GM12878 (cell line): ENCODE measurements around the gene WWOX. TPM values are rescaled to one million over a fixed set of nuclear protein-coding genes. Genes with fewer than 3 reads are reported as not detected.

ENCODE experiments used
- ATAC-seq: fragments of 200-7000 bp; cut with Tn5 transposase; 3 replicates; pipeline ENCODE4 v1.9.1; 2020; ENCODE audit warnings: mild to moderate bottlenecking, moderate library complexity
- BruUV-seq: library from RNA; stranded (reverse); fragments of 400-500 nt; replicated peaks from 2 replicates; lab custom pipeline; 2021; lab: Mats Ljungman, UMichigan
- CTCF ChIA-PET: fragments of 300-600 bp; sonication (Branson Sonifier 250); formaldehyde crosslinking; extraction: SDS; loops from one replicate; lab custom pipeline; 2021; ENCODE audit warnings: inconsistent platforms; lab: Yijun Ruan, JAX
- POLR2A ChIA-PET: fragments of 350-600 bp; formaldehyde crosslinking; extraction: SDS; loops from one replicate; lab custom pipeline; 2021; ENCODE audit warnings: inconsistent platforms; lab: Charles Lee
- RAD21 ChIA-PET: fragments of 300-600 bp; sonication (Branson Sonifier 250); formaldehyde crosslinking; loops from one replicate; lab custom pipeline; 2023; ENCODE audit warnings: antibody characterized with exemption; ENCODE audit not compliant: unreplicated experiment; lab: Charles Lee
- SMC1A ChIA-PET: fragments of 300-600 bp; sonication (Branson Sonifier 250); formaldehyde crosslinking; loops from one replicate; lab custom pipeline; 2023; ENCODE audit not compliant: unreplicated experiment, uncharacterized antibody; lab: Charles Lee
- DNase-seq: peaks from one replicate; pipeline ENCODE4 v3.0.0-alpha.2; 2011; ENCODE audit warnings: low read depth, low spot score
- FAIRE-seq: peaks from 3 replicates; lab custom pipeline; 2011; peaks lifted over from hg19 to GRCh38; lab: Jason Lieb, UNC
- H2AFZ ChIP-seq: 2 replicates; pipeline ENCODE4 v1.6.0; 2011; ENCODE audit warnings: low read depth, low read length, control low read depth; ENCODE audit not compliant: control insufficient read depth
- H3K27ac ChIP-seq: 2 replicates; pipeline ENCODE4 v1.5.1; 2011; ENCODE audit warnings: control low read depth; ENCODE audit not compliant: control insufficient read depth, insufficient read depth
- H3K27me3 ChIP-seq, 2 experiments: replicated peaks in 1 of 2; 2 replicates each; pipeline versions ENCODE4 v1.6.0 to v1.6.1; 2011; ENCODE audit warnings: low read length in 1 of 2; ENCODE audit not compliant: control insufficient read depth in 2 of 2, insufficient read depth in 2 of 2
- H3K36me3 ChIP-seq, 2 experiments: 2 replicates each; pipeline ENCODE4 v1.5.1; 2011; ENCODE audit warnings: low read length in 1 of 2; ENCODE audit not compliant: control insufficient read depth in 2 of 2, insufficient read depth in 2 of 2
- H3K4me1 ChIP-seq: 2 replicates; pipeline ENCODE4 v1.6.1; 2011; ENCODE audit warnings: mild to moderate bottlenecking, low read length, moderate library complexity, mixed read lengths; ENCODE audit not compliant: control insufficient read depth, insufficient read depth
- H3K4me2 ChIP-seq: 2 replicates; pipeline ENCODE4 v1.6.0; 2011; ENCODE audit warnings: control low read depth; ENCODE audit not compliant: control insufficient read depth, insufficient read depth
- H3K4me3 ChIP-seq: fragments of 200-600 bp; sonication (generic); 2 replicates; pipeline ENCODE4 v1.5.1; 2016
- H3K79me2 ChIP-seq: 2 replicates; pipeline ENCODE4 v1.6.0; 2011; ENCODE audit warnings: low read length; ENCODE audit not compliant: control insufficient read depth, insufficient read depth
- H3K9ac ChIP-seq: 2 replicates; pipeline ENCODE4 v1.8.0; 2011; ENCODE audit warnings: low read length, control low read depth, mixed read lengths; ENCODE audit not compliant: control insufficient read depth, insufficient read depth
- H3K9me3 ChIP-seq: replicated peaks from 3 replicates; pipeline ENCODE4 v1.5.1; 2011; ENCODE audit warnings: mild to moderate bottlenecking, low read length; ENCODE audit not compliant: control insufficient read depth, insufficient read depth
- H4K20me1 ChIP-seq: 2 replicates; pipeline ENCODE4 v1.6.0; 2011; ENCODE audit not compliant: control insufficient read depth, insufficient read depth
- BCL11A ChIP-seq: IDR thresholded peaks from 2 replicates; pipeline ENCODE4 v1.6.1; 2011; ENCODE audit warnings: low read depth, low read length
- CBX3 ChIP-seq: fragments of 200-600 bp; sonication (generic); IDR thresholded peaks from 2 replicates; pipeline ENCODE4 v1.6.1; 2016; ENCODE audit warnings: low read depth, borderline replicate concordance
- CHD1 ChIP-seq: IDR thresholded peaks from 2 replicates; pipeline ENCODE4 v1.6.1; 2012; ENCODE audit warnings: low read depth, low read length, improper control_type of control experiment
- CREB1 ChIP-seq: IDR thresholded peaks from 2 replicates; pipeline ENCODE4 v1.6.1; 2012; ENCODE audit warnings: low read depth, mild to moderate bottlenecking, inconsistent platforms
- EGR1 ChIP-seq, 2 experiments: IDR thresholded peaks; 1 replicate in 1 of 2; 2 replicates in 1 of 2; pipeline ENCODE4 v1.6.1; 2011 to 2012; ENCODE audit warnings: low read depth in 2 of 2, low read length in 2 of 2, borderline replicate concordance in 1 of 2, mild to moderate bottlenecking in 1 of 2, moderate library complexity in 1 of 2
- FOXK2 ChIP-seq: fragments of 450-650 bp; IDR thresholded peaks from 2 replicates; pipeline ENCODE4 v1.6.1; 2017; ENCODE audit warnings: mild to moderate bottlenecking, moderate library complexity
- IRF4 ChIP-seq: IDR thresholded peaks from 2 replicates; pipeline ENCODE4 v1.6.1; 2011; ENCODE audit warnings: low read depth, low read length
- MXI1 ChIP-seq: fragments of 150-350 bp; IDR thresholded peaks from 2 replicates; pipeline ENCODE4 v1.6.1; 2011; ENCODE audit warnings: low read depth, mild to moderate bottlenecking, inconsistent platforms, low read length, improper control_type of control experiment
- PKNOX1 ChIP-seq: fragments of 450-650 bp; IDR thresholded peaks from 2 replicates; pipeline ENCODE4 v1.6.1; 2016; ENCODE audit warnings: mild to moderate bottlenecking
- POLR2AphosphoS2 ChIP-seq: IDR thresholded peaks from 2 replicates; pipeline ENCODE4 v1.6.1; 2011; ENCODE audit warnings: low read depth, mild to moderate bottlenecking, low read length, improper control_type of control experiment, moderate library complexity
- RBBP5 ChIP-seq: fragments of 200-600 bp; sonication (generic); conservative IDR thresholded peaks from 2 replicates; pipeline ENCODE4 v1.6.1; 2016
- RELA ChIP-seq: fragments of 450-650 bp; IDR thresholded peaks from 2 replicates; pipeline ENCODE4 v1.8.0; 2014; ENCODE audit warnings: borderline replicate concordance; ENCODE audit not compliant: partially characterized antibody
- SP1 ChIP-seq: IDR thresholded peaks from one replicate; pipeline ENCODE4 v1.6.1; 2011; ENCODE audit warnings: low read depth, low read length
- ZBED1 ChIP-seq: IDR thresholded peaks from 2 replicates; pipeline ENCODE4 v1.6.1; 2016; ENCODE audit warnings: borderline replicate concordance
- ZNF207 ChIP-seq: fragments of 450-650 bp; IDR thresholded peaks from 2 replicates; pipeline ENCODE4 v1.6.1; 2014; ENCODE audit warnings: antibody characterized with exemption, mild to moderate bottlenecking, borderline replicate concordance
- ZSCAN29 ChIP-seq: fragments of 450-650 bp; IDR thresholded peaks from 2 replicates; pipeline ENCODE4 v1.6.1; 2017; ENCODE audit warnings: mild to moderate bottlenecking, moderate library complexity
- ZZZ3 ChIP-seq: IDR thresholded peaks from 2 replicates; pipeline ENCODE4 v1.6.1; 2011; ENCODE audit warnings: low read depth; ENCODE audit not compliant: control insufficient read depth, insufficient read length
- WGBS: methylation state at CpG from one replicate; pipeline ENCODE4 v1.1.6; 2016; ENCODE audit warnings: low lambda C conversion rate; ENCODE audit not compliant: insufficient replicate concordance, insufficient coverage; ENCODE audit errors: missing lambda C conversion rate; 5-methylcytosine and 5-hydroxymethylcytosine counted together
- in situ Hi-C: fragments of 300-500 bp; cut with MboI; formaldehyde crosslinking; loops from 9 replicates; pipeline ENCODE4 v1.14.3; 2018; ENCODE audit warnings: mixed read lengths
- intact Hi-C: fragments of 100-400 bp; cut with micrococcal nuclease; formaldehyde crosslinking; loops from one replicate; pipeline ENCODE4 v1.14.2; 2022; ENCODE audit not compliant: unreplicated experiment
- polyA plus RNA-seq, 11 experiments: library from polyadenylated mRNA; depleted of rRNA in 4 of 11; unstranded in 6 of 11; stranded (reverse) in 5 of 11; fragments of >200 nt; fragmentation: Nextera tagmentation in 4 of 11; fragmentation: Illumina TruSeq in 1 of 11; extraction: Ambion mirVana in 4 of 11; extraction: Trizol in 1 of 11; gene quantifications; 1 replicate in 1 of 11; 2 replicates in 10 of 11; pipeline versions ENCODE4 v1.2.1 to v1.2.3, GENCODE V29; 2011 to 2016; ENCODE audit warnings: inconsistent platforms in 2 of 11, missing spikeins in 2 of 11, low read depth in 1 of 11
- total RNA-seq, 4 experiments: library from RNA; depleted of rRNA in 3 of 4; stranded (reverse); fragments of >200 nt in 3 of 4; fragmentation: Illumina TruSeq in 1 of 4; extraction: Trizol in 1 of 4; gene quantifications; 2 replicates each; pipeline versions ENCODE4 v1.2.1 to v1.2.3, GENCODE V29; 2013 to 2021
- TF ChIP-seq, protein P1 (sequence below): IDR thresholded peaks from 2 replicates; pipeline ENCODE4 v1.6.1; 2012; ENCODE audit warnings: improper control_type of control experiment, low read depth, low read length; ENCODE audit not compliant: insufficient replicate concordance
- TF ChIP-seq, protein P2 (sequence below): IDR thresholded peaks from 2 replicates; pipeline ENCODE4 v1.6.1; 2012; ENCODE audit warnings: low read depth, low read length, improper control_type of control experiment

The WWOX gene
- total and polyA plus RNA-seq, 10 of the 15 experiments (the other 5 are each of a cell fraction or from before 2014, with no cell fraction given), result 2.8 to 24.4 (median 17.8) TPM

- TF ChIP-seq MXI1 (no peak), BCL11A (no peak), ZSCAN29 (no peak), SP1 (no peak), RBBP5 (no peak), EGR1 (IDR thresholded peaks at IDR 0.05; ENCODE audit: borderline replicate concordance in 1 of 2, low read depth in 2 of 2, low read length in 2 of 2) (no peak), RELA (no peak)
- TF ChIP-seq, protein P1, sequence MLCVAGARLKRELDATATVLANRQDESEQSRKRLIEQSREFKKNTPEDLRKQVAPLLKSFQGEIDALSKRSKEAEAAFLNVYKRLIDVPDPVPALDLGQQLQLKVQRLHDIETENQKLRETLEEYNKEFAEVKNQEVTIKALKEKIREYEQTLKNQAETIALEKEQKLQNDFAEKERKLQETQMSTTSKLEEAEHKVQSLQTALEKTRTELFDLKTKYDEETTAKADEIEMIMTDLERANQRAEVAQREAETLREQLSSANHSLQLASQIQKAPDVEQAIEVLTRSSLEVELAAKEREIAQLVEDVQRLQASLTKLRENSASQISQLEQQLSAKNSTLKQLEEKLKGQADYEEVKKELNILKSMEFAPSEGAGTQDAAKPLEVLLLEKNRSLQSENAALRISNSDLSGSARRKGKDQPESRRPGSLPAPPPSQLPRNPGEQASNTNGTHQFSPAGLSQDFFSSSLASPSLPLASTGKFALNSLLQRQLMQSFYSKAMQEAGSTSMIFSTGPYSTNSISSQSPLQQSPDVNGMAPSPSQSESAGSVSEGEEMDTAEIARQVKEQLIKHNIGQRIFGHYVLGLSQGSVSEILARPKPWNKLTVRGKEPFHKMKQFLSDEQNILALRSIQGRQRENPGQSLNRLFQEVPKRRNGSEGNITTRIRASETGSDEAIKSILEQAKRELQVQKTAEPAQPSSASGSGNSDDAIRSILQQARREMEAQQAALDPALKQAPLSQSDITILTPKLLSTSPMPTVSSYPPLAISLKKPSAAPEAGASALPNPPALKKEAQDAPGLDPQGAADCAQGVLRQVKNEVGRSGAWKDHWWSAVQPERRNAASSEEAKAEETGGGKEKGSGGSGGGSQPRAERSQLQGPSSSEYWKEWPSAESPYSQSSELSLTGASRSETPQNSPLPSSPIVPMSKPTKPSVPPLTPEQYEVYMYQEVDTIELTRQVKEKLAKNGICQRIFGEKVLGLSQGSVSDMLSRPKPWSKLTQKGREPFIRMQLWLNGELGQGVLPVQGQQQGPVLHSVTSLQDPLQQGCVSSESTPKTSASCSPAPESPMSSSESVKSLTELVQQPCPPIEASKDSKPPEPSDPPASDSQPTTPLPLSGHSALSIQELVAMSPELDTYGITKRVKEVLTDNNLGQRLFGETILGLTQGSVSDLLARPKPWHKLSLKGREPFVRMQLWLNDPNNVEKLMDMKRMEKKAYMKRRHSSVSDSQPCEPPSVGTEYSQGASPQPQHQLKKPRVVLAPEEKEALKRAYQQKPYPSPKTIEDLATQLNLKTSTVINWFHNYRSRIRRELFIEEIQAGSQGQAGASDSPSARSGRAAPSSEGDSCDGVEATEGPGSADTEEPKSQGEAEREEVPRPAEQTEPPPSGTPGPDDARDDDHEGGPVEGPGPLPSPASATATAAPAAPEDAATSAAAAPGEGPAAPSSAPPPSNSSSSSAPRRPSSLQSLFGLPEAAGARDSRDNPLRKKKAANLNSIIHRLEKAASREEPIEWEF, result no peak
Measured at GRCh38 chr16:78783570-78784079, 684.2 kb downstream of the WWOX start (continued).

- RAD21 ChIA-PET, result no interaction called here
- intact Hi-C loops, result no loop called here
- TF ChIP-seq ZNF207, result no peak
- TF ChIP-seq FOXK2, result no peak
- no peak for TF ChIP-seq RBBP5
- no peak for TF ChIP-seq CREB1
- TF ChIP-seq, protein P2, sequence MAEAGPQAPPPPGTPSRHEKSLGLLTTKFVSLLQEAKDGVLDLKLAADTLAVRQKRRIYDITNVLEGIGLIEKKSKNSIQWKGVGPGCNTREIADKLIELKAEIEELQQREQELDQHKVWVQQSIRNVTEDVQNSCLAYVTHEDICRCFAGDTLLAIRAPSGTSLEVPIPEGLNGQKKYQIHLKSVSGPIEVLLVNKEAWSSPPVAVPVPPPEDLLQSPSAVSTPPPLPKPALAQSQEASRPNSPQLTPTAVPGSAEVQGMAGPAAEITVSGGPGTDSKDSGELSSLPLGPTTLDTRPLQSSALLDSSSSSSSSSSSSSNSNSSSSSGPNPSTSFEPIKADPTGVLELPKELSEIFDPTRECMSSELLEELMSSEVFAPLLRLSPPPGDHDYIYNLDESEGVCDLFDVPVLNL, result no peak
- TF ChIP-seq CHD1, result no peak
- no peak for TF ChIP-seq CBX3
- TF ChIP-seq ZBED1, result no peak
- TF ChIP-seq PKNOX1, result no peak
- no peak for TF ChIP-seq IRF4
- no peak for TF ChIP-seq POLR2AphosphoS2
- TF ChIP-seq ZZZ3, result no peak
Measured at GRCh38 chr16:78784771-78785170, 685.3 kb downstream of the WWOX start.

More at GRCh38 chr16:78784771-78785170, 685.3 kb downstream of the WWOX start:
- CTCF ChIA-PET, result no interaction called here
- Histone ChIP-seq H3K27ac (no peak overlapping the region), H3K4me3 (no peak overlapping the region), H3K9ac (no peak overlapping the region), H3K27me3 (no peaks in the 10 kb centered on the region; a peak in 1 of 4 replicates), H4K20me1 (no peaks in the 10 kb centered on the region), H3K79me2 (no peaks in the 10 kb centered on the region), H2AFZ (no peak overlapping the region), H3K9me3 (no peaks in the 10 kb centered on the region), H3K4me2 (no peak overlapping the region), H3K36me3 (no peaks in the 10 kb centered on the region), H3K4me1 (no peaks in the 10 kb centered on the region)
- SMC1A ChIA-PET, result interaction anchor here (1.3 kb wide), 1 partner anchor 16 kb away, joined by 4 read pairs; no protein-coding TSS in a partner anchor
- 8% methylated on average over 6 of the region's 6 CpGs for WGBS
- ATAC-seq (no peak), FAIRE-seq (no peak), DNase-seq (no peak)
- POLR2A ChIA-PET, result no interaction called here
- BruUV-seq, result no TSS peak
- in situ Hi-C loops, result no loop called here
